Stimulated activated CD4-positive, alpha-beta T cell treated with anti-CD3 and anti-CD28 coated beads, Interleukin-2, amount 100 ng/mL, for 4 hours (primary cell): ENCODE measurements around the gene KATNB1.
"Not testable (repeated sequence)": the region's sequence is repeated elsewhere in the genome, so short reads cannot be mapped to it uniquely, and the experiment has no call there.

Experiments
- DNase-seq: peaks from one replicate; pipeline ENCODE4 v3.0.0-alpha.2; 2020; ENCODE audit warnings: low read depth

KATNB1 gene

DNA sequence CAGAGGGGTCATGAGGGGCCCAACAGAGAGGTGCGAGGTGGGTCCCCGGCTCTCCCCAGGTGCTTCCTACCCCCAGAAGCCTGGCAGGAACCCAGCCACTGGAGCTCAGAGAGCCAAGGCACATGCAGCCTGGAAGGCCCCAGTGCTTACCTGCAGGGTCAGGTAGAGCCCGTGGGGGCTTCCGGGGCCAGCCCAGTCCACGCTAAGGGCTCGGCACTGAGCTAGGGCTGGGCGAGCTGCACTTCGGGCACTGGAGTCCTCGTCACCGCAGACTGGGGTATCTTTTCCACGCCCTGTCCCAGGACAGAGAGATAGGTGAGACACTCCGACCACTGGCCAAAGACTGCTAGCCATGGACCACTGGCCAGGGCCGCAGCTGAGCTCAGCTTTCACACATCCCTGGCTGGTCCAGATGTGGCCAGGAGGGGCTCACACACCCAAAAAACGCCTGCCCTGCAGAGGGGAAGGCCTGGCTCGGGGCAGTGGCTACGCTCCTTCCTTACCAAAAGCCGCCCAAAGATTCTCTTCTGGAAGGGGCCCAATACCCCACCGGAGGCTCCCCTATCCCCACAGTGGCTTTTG lies 59.4 kb downstream of the KATNB1 start:
- DNase-seq, result no peak

DNA sequence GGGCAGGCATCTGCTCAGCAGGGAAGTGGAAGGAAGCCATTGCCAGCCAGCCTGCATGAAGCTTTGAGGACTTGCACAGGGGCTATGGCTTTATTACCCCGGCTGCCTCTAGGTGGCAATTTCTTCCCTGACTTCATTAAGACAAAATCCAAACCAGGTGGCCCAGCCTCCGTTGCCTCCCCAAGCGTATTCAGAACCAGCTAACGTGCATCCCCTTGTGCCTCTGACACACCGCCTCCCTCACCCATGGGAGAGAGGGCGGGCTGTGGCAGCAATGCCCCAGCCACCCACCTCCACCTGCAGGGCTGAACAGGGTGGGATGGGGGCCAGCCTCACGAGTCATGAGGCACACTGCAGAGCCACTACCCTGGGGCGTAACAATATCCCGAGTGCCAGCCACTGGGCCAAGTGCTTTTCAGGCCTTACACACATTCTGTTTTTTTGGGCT lies 59.9 kb downstream of the KATNB1 start:
- DNase-seq, result no peak

DNA sequence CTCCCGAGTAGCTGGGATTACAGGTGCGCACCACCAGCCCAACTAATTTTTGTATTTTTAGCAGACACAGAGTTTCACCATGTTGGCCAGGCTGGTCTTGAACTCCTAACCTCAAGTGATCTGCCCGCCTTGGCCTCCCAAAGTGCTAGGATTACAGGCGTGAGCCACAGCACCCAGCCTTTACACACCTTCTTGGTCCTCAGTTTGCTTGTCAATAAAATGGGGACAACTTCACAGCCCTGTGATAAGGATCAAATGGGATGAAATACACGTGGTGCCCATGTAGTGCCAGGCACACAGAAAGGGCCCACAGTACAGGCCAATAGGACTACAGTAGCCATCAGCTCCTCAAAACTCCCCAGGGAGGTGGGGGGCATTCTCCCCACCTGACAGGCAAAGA lies 60.4 kb downstream of the KATNB1 start:
- DNase-seq, result not testable (repeated sequence)

DNA sequence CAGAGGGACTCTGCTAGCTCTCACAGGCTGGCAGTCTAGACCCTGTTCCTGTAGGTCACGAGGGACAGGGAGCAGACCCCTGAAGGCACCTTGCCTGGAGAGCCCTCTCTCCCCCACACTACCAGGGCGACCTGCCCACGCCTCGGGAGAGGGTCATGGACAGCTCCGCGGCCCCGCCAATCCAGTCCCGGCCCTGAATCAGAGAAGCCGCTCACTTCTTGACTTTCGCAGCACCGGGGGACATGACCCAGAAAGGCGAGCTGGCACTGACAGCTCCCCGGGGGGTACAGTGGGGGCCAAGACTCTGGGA lies 61.6 kb downstream of the KATNB1 start:
- no peak for DNase-seq

DNA sequence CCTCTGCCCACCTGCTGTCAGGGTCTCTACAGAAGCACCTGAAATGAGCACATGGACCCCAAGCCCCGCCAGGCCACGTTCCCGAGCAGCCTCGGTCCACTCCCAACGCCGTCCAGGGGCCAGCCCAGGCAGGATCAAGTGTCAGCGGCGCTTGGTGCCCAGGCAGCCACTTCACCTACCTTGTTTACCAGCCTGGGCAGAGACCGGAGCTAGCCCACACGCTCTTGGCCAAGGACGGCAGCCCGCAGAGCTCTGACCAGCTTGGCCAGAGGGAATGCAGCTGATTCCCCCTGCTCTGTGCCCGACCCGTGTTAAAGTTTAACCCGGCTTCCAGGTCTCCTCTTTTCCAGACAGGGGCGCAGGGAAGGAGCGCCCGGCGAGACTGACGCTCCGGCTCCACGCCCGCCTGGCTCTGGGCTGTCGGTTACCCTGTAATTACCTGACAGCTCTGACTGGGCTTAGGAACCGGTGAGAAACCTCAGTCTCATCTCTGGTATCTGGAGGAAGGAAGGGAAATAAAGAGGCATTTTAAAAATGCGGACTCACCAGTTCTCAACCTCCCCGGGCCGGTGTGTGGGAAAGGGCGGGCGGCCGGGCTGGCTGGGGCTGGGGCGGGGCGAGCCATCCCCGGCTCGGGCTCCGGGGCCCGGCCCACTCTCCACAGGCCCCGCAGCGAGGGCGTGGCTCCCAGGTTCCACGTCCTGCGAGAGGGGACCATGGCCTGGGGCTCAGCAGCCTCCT lies 62.1 kb downstream of the KATNB1 start:
- DNase-seq, result no peak

DNA sequence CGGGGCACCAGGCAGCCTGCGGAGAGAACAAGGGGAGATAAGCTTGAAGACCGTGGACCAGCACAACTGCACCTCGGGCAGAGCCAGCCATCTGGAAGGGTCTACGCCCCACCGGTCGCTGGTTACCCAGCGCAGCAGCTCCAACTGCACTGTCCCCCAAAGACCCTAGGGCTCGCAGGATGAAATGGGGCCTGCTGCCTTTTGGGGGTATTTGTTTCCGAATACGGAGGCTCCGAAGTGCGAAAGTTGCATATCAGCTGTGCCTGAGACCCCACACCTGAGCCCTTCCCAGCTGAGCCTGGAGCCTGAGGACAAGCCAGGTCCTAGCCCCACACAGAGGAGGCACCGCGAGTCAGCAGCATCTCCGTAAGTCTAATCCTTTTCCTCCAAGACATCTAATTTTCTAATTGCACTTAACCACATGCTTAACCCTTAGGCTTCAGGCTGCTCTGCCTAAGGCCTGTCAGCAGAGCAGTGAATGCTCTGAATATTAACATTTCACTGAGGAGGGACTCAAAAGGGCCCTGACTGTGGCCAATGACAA lies 62.8 kb downstream of the KATNB1 start:
- DNase-seq, result no peak

DNA sequence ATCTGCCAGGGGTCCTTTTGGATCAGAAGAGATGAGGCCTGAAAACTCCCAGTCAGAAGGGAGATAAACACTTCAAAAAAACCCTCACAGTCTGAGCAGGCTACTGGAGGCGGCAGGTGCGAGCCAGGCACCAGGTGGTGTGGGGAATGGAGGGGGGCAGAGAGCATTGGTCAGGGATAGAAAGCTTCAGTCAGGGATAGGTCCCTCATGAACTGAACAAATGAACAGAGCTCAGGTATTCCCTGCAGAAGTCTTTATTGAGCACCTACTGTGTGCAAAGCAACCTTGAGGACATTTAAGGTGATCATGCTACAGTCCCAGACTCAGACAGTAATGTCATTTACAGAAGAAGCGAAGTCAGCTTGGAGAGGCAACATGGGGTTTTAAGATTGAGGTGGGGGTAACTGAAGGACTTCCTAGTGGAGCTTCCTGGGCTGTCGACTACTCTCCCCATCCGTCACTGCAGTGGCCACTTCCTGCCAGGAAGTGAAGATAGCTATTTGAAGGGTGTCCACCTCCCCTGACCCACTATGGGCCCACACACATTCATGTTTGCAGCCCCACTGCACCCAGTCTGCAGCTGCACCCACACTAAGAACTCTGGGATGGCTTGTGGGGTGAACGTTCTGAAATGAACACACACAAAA lies 63.5 kb downstream of the KATNB1 start:
- DNase-seq, result no peak

DNA sequence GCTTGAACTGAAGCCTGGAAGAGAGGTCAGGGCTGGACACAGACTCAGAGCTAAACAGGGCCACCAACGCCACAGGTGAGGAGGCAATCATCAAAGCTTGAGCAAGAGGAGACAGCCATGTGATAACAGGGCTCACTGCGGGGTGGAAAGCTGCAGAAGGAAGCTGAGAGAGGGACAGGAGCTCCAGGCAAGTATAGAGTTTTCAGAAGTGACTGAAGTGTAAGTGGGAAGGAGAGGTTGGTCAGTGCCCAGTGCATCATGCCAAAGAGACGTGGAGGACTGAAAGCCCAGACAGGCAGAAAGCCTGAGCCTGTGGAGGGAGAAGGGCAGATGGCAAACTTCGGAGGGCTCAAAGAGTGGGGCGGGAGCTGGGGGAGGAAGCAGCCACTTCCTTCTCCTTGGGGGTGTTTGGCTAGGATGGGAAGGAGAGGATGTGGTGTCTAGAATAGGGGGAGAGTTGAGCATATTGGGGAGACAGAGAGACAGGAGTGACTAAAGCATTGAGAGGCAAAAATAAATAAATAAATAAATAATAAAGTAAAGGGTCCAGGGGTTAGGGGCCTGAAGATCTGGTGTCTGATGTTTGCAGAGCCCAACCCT lies 64.1 kb downstream of the KATNB1 start:
- no peak for DNase-seq

DNA sequence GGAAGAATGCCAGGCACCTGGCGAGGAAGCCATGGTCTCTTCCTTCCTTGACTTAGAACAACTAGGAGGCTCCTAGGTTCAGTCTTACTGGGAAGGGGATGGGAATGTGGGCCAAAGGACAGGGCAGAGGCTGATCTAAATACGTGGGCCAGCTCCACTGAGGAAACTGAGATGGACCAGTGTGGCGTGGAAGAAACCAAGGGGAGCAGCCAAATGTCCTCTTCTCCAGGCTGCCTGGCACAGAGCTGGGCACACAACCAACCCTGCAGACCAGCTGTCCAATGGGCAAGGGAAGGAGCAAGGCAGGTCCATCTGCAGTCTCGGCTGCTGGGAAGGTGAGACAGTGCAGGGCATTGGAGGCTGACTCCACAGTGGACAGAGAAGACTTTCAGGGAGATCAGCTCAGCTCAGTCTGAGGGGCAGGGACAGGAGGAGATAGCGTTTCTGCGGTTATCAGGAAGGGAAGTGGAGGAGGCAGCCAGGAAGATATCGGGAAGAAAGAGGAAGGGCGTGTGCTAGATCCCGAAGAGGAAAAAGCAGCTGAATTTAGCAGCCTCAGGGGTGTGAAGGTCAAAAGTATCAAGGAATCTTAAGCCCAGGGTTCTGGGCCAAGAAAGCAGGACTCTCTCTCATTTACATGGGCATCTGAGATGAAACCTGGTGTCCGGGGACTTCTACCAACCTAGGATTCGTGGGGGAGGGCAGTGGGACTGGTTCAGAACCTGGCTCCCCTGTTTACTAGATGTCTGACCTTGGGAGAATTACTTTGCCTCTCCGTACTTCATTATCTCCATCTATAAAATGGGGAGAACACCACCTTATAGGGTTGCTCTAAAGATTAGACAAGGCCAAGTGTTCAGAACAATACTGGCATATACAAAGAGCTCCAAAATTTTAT lies 64.9 kb downstream of the KATNB1 start:
- DNase-seq, result no peak

DNA sequence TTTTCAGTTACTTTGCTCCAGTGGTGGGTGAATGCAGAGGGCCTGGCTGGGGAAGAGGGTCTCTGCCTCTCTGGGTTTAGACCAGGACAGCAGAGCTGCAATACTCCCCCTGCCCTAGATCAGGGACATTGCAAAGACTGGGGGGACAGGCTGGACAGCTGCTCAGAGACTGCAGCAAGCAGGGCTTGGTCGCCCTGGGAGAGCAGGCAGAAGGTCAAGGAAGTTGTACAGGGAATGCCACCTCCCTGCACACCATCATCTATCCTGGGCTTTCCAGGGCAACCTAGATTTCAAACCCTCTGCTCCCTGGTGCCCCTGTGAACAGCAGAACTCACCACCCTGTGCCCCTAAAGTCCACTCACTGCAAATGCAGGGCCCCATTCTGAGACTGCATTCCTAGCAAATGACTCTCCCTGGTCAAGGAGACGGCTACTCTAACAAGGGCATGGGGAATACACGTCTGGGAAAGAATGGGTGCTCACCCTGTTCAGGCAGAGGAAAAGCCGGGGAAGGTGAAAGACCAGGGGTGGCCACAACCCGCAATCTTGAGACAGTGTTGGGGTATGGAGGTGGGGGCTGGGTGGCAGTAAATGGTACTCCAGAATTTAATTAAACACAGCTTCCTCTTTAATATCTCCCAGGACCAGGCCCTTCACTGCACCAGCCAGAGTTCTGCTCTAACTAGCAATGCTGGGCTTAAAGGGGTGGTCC lies 65.7 kb downstream of the KATNB1 start:
- DNase-seq, result no peak

DNA sequence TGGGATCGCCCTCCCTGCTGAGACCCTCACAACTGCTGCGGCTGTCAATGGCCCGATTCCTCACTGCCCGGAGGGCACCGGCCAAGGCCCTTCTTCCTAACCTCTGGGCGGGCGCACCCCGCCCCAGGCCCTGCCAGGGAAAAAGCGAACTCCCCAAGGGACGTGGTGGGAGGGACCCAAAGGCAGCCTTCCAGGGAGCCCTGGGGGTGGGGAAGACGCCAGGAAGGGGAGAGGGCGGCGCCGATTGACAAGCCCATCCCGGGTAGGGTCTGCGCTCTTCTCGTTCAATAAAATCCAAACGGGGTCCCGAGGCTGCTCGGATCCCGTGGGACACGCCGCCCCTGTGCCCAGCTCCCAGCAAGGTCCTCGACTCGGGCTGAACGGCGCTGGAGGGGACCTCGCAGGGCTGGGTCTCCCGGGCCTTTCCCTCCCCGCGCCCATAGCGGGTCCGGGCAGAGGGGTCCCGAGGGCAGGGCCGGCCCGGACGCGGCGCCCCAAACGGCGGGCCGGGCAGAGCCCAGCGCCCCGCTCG lies 66.3 kb downstream of the KATNB1 start:
- no peak for DNase-seq

DNA sequence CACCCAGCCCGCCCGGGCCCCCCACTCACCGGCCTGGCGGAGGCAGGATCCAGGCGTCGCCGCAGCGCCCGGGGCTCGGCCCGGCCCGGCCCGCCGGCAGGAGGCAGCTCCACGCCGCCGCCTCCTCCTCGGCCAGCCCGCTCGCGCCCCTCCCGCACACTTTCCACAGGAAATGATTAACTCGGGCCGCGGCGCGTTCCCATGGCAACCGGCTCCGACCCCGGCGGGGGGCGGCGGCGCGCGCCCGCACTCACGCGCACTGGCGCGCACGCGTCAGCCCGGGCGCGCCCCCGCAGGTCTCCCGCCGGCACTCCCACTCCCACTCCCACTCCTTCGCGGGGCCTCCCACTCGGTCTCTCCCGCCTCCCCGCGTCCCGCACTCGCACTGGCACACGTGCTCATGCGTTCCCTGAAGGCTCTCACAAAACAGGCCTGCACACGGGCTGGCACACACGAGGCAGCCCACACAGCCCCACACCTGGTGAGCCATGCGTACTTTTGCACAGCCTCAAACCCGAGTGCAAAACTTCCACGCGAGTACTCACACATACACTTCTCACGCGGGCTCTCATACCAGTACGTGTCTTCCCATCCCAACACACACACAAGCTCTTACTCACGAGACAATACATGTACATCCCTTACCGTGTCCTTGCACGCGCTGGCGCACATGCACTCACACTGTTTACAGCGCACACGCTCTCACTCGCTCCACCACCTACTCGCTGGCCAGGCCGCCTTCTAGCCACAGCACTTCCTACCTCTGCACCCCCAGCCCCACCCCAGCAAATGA lies 67.0 kb downstream of the KATNB1 start, which contains the start of gene KIFC3:
Gene KIFC3, minus strand, starts transcription at position 151 of the 793 bp plus-strand sequence. CDS start 4,248 bp downstream, outside the sequence.
- DNase-seq, result peak; percentile 62

DNA sequence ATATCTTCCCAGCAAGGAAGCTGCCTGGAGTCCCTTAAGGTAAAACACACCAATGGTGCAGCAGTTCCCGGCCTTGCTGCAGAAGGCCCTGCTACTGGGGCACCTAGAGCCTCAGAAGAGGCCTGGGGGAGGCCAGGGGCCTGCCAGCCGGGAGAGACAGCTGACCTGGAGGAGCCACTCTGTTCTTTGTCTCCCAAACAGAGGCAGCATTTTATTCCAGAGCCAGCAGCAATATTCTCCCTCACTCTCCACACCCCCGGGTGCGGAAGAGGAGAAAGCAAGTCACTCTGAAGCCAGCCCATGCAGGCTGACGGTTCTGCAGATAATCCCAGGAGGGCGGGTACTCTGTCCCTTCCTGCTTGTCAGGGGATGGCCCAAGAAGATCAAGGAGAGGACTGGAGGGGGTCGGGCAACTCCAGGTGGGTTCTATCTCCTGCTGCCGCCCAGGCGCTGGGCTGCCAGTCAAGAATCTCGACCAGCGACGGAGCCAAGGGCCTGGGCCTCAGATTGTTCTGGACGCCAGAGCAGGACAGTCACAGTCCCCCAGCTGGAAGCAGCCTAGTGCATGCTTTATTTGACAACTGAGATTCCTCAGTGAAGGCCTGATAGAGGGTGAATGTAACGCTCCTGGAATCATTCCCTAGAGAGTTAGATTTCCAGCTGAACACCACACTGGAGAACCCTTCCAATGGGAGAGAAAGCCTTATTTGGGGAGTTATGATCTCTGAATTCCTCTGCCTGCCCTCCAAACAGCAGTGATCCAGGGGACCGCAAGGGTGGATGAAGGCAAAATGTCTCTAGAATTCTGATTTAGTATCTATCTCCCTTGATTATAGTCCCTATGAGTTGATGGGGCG lies 67.8 kb downstream of the KATNB1 start:
- DNase-seq, result no peak

DNA sequence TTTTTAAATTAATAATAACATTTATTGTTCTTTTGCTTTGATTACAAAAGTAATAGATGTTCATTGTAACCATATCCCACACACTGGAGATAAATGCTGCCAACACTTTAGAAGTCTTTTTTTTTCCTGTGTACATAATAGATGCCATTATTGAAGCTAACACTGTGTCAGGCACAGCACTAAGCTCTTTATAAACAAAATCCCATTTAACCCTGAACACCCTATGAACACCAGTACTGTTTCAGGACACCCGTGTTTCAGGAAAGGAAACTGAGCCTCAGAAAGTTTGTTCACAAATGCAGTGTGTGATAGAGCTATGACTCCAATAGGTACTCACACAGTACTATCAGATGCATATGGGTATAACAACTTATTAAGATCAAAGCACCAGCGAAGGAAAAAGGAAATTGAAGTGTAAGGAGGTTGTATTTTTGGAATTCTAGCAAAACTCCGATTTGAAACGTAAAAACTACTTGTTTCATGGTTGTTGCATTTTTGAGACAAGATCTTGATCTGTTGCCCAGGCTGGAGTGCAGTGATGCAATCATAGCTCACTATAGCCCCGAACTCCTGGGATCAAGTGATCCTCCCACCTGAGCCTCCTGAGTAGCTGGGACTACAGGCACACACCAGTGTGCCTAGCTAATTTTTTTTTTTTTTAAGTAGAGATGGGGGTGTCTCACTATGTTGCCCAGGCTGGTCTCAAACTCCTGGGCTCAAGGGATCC lies 68.7 kb downstream of the KATNB1 start:
- no peak for DNase-seq

DNA sequence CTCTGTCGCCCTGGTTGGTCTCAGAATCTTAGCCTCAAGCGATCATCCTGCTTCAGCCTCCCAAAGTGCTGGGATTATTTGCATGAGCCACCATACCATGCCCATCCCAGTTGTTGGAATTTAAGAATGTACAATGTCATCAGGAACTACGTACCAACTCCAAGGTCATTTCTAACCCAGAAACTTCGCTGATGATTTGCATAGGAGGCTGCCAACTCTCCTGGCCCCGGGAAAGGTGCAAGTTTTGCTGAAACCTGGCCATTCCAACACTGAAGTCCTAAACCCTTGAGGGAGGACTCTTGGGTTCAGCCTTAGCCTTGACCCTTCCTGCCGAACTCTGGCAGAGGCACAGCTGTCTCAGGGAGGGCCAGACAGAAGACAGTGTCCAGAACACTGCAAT lies 69.6 kb downstream of the KATNB1 start:
- no peak for DNase-seq
